Omental fat pad (tissue), 4 donors: ENCODE results near the gene RIMBP2. TPM values are rescaled to one million over a fixed set of nuclear protein-coding genes. Genes with fewer than 3 reads are reported as not detected.

Source experiments
- ATAC-seq: fragments of 150-250 bp; one replicate; pipeline ENCODE4 v1.9.1; 2016; ENCODE audit warnings: mild to moderate bottlenecking, moderate library complexity; ENCODE audit not compliant: low FRiP score
- DNase-seq: peaks from one replicate; pipeline ENCODE4 v3.0.0-alpha.2; 2019; ENCODE audit warnings: low spot score
- CTCF ChIP-seq, 3 donors: fragments of 450-650 bp; IDR thresholded peaks; one replicate each; pipeline ENCODE4 v1.5.1; 2016 to 2017; ENCODE audit warnings: antibody characterized with exemption in 3 of 3, mild to moderate bottlenecking in 3 of 3, moderate library complexity in 2 of 3
- total RNA-seq, 4 donors: library from RNA; depleted of rRNA; stranded (reverse); fragments of >200 nt; gene quantifications; one replicate each; pipeline ENCODE4 v1.1.0, GENCODE V29; 2016

Gene RIMBP2
- total RNA-seq, 4 donors from 2014 or later, result 0.36 to 3.2 (median 1.6) TPM; not detected in 1

- ATAC-seq, result no peak
- TF ChIP-seq CTCF (IDR thresholded peaks at IDR 0.05), result no peak
- no peak for DNase-seq
Measured at GRCh38 chr12:130622803-130623202, 93.3 kb downstream of the RIMBP2 start.

- no peak for DNase-seq
- no peak for TF ChIP-seq CTCF (IDR thresholded peaks at IDR 0.05)
- ATAC-seq, result no peak
Measured at GRCh38 chr12:130621696-130622298, 94.3 kb downstream of the RIMBP2 start.

GRCh38 chr12:130620756-130621155 lies 95.3 kb downstream of the RIMBP2 start:
- TF ChIP-seq CTCF (IDR thresholded peaks at IDR 0.05), result no peak
- ATAC-seq (no peak), DNase-seq (no peak)

GRCh38 chr12:130620281-130620680 lies 95.8 kb downstream of the RIMBP2 start:
- TF ChIP-seq CTCF (IDR thresholded peaks at IDR 0.05), result no peak
- DNase-seq (no peak), ATAC-seq (no peak)

GRCh38 chr12:130619385-130620001 lies 96.6 kb downstream of the RIMBP2 start:
- DNase-seq (no peak), ATAC-seq (no peak)
- no peak for TF ChIP-seq CTCF (IDR thresholded peaks at IDR 0.05)

- no peak for ATAC-seq
- no peak for DNase-seq
- no peak for TF ChIP-seq CTCF (IDR thresholded peaks at IDR 0.05)
Measured at GRCh38 chr12:130617219-130617618, 98.9 kb downstream of the RIMBP2 start.

GRCh38 chr12:130615861-130616345 lies 100.2 kb downstream of the RIMBP2 start:
- ATAC-seq (no peak), DNase-seq (no peak)
- no peak for TF ChIP-seq CTCF (IDR thresholded peaks at IDR 0.05)
